Stimulated activated CD8-positive, alpha-beta memory T cell treated with anti-CD3 and anti-CD28 coated beads, Interleukin-4, amount 100 ng/mL, for 1 hour (primary cell): ENCODE measurements around the gene ROCK2.
"Not testable (repeated sequence)": the region's sequence is repeated elsewhere in the genome, so short reads cannot be mapped to it uniquely, and the experiment has no call there.

Source experiments
- DNase-seq, 2 donors: peaks; one replicate each; pipeline ENCODE4 v3.0.0-alpha.2; 2020; ENCODE audit warnings: low read depth in 2 of 2, low spot score in 1 of 2

ROCK2 gene

GRCh38 chr2:11241412-11242203, 102.8 kb downstream of the ROCK2 start:
- no peak for DNase-seq

GRCh38 chr2:11239666-11240462, 104.6 kb downstream of the ROCK2 start:
- no peak for DNase-seq

- no peak for DNase-seq
Observed at GRCh38 chr2:11239147-11239546, 105.3 kb downstream of the ROCK2 start.

GRCh38 chr2:11237122-11237521, 107.3 kb downstream of the ROCK2 start:
- no peak for DNase-seq

GRCh38 chr2:11236335-11236734, 108.1 kb downstream of the ROCK2 start:
- no peak for DNase-seq

GRCh38 chr2:11235583-11235982, 108.9 kb downstream of the ROCK2 start:
- no peak for DNase-seq

GRCh38 chr2:11234309-11234708, 110.1 kb downstream of the ROCK2 start:
- DNase-seq: no peak

GRCh38 chr2:11231193-11231592, 113.2 kb downstream of the ROCK2 start:
- not testable (repeated sequence) for DNase-seq

GRCh38 chr2:11228692-11229091, 115.7 kb downstream of the ROCK2 start:
- DNase-seq: no peak

- DNase-seq: no peak
Observed at GRCh38 chr2:11227595-11227994, 116.8 kb downstream of the ROCK2 start.

GRCh38 chr2:11224887-11225286, 119.5 kb downstream of the ROCK2 start:
- DNase-seq: no peak

GRCh38 chr2:11222845-11223244, 121.6 kb downstream of the ROCK2 start:
- no peak for DNase-seq

- DNase-seq: no peak
Observed at GRCh38 chr2:11220445-11220844, 124.0 kb downstream of the ROCK2 start.

- DNase-seq: no peak
Observed at GRCh38 chr2:11215407-11215806, 129.0 kb downstream of the ROCK2 start.

GRCh38 chr2:11214770-11215169, 129.7 kb downstream of the ROCK2 start:
- no peak for DNase-seq

GRCh38 chr2:11213975-11214374, 130.5 kb downstream of the ROCK2 start:
- DNase-seq: no peak

GRCh38 chr2:11213090-11213638, 131.3 kb downstream of the ROCK2 start:
- DNase-seq: no peak

- DNase-seq: no peak
Observed at GRCh38 chr2:11212645-11213044, 131.8 kb downstream of the ROCK2 start.

- no peak for DNase-seq
Observed at GRCh38 chr2:11208083-11208482, 136.4 kb downstream of the ROCK2 start.

GRCh38 chr2:11203480-11203879, 141.0 kb downstream of the ROCK2 start:
- no peak for DNase-seq

GRCh38 chr2:11201969-11202368, 142.5 kb downstream of the ROCK2 start:
- no peak for DNase-seq

GRCh38 chr2:11200651-11201050, 143.8 kb downstream of the ROCK2 start:
- DNase-seq: no peak
